ENCODE data around the gene TMEM147.

GRCh38 chr19:35512831-35513627 is 32.4 kb upstream of the TMEM147 start:
- no peak for TF ChIP-seq CTCF (IDR thresholded peaks at IDR 0.05; ENCODE audit: low read depth, low read length)
- TF ChIP-seq MAX (IDR thresholded peaks at IDR 0.05; ENCODE audit: low read depth, low read length), result no peak
- no peak for TF ChIP-seq POLR2A (IDR thresholded peaks at IDR 0.05; ENCODE audit: extremely low read depth, insufficient read length)
- TF ChIP-seq MYC (IDR thresholded peaks at IDR 0.05; ENCODE audit: low read depth, low read length), result no peak
